Measurements from ENCODE around the gene KRT71.
"Not testable (repeated sequence)": the region's sequence is repeated elsewhere in the genome, so short reads cannot be mapped to it uniquely, and the experiment has no call there.

Gene KRT71

GRCh38 chr12:52552681-52553195, at the start of gene KRT71:
Gene KRT71, minus strand, starts transcription at chr12:52553145. Its CDS starts 68 bp downstream, at chr12:52553077.
- H3K4me3 Mint-ChIP-seq, result no peak within 1 kb of the TSS
- DNase-seq (ENCODE audit: low spot score), result no peak
- H3K27ac Mint-ChIP-seq, result no peak within 1 kb of the TSS
- H3K27me3 Mint-ChIP-seq (ENCODE audit: low read depth), result peaks cover 25% of the 10 kb centered on the region
- H3K36me3 Mint-ChIP-seq (ENCODE audit: low read depth), result no peaks in the 10 kb centered on the region
- no peaks in the 10 kb centered on the region for H3K9me3 Mint-ChIP-seq
- H3K4me1 Mint-ChIP-seq (ENCODE audit: low read depth), result no peaks in the 10 kb centered on the region

DNA sequence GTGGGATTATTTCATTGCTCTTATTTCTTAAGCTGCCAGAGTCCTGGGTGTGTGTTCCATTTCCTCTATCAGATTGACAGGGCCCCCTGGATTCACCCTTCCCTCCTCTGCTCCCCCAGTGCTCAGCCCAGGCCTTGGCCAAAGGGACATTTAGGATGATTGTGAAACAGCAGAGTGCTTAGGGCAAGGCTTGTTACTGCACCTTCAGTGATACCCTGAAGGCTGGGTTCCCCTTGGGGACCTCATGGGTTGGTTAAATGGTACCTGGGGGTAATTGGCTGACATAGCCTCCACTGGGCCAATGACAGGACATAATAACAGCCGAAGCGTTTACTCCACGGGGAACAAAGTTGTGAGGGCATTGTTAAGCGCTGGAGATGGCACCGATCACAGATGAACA, 49.6 kb upstream of the KRT71 start:
- DNase-seq (ENCODE audit: low spot score), result no peak
- H3K27me3 Mint-ChIP-seq (ENCODE audit: low read depth), result peaks cover 34% of the 10 kb centered on the region
- H3K4me1 Mint-ChIP-seq (ENCODE audit: low read depth), result peaks cover 16% of the 10 kb centered on the region
- H3K9me3 Mint-ChIP-seq, result no peaks in the 10 kb centered on the region
- no peak overlapping the region for H3K4me3 Mint-ChIP-seq
- H3K27ac Mint-ChIP-seq, result no peak overlapping the region
- no peaks in the 10 kb centered on the region for H3K36me3 Mint-ChIP-seq (ENCODE audit: low read depth)

- Mint-ChIP-seq H3K27me3 (ENCODE audit: low read depth) (peaks cover 38% of the 10 kb centered on the region), H3K36me3 (ENCODE audit: low read depth) (no peaks in the 10 kb centered on the region), H3K4me1 (ENCODE audit: low read depth) (peaks cover 14% of the 10 kb centered on the region)
Observed at GRCh38 chr12:52601671-52602070, 48.7 kb upstream of the KRT71 start.

DNA sequence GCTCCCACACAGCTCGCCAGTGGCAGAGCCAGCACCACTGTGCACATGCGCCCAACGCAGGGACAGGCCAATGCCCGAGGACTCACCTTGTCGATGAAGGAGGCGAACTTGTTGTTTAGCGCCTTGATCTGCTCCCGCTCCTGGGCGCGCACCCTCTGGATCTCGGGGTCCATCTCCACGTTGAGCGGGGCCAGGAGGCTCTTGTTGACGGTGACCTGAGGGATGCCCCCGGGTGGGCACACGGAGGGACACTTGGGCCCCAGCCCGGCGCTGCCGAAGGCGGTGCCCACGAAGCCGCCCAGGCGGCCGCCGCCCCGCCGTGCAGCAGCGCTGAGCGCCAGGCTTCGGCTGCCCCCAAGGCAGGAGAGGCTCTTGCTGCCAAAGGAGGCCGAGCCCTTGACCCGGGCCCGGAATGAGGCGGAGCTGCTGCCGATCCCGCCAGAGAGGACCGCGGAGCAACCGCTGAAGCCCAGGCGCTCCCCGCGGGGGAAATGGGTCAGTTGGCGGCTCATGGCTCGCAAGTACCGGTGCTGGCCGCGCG, 48.1 kb upstream of the KRT71 start, which contains the start of gene KRT72:
TSS of gene KRT72 (minus strand) at position 523 of the 541 bp plus-strand sequence. CDS start at position 512, 11 bp downstream.
- Mint-ChIP-seq H3K27me3 (ENCODE audit: low read depth) (peaks cover 40% of the 10 kb centered on the region), H3K9me3 (no peaks in the 10 kb centered on the region), H3K36me3 (ENCODE audit: low read depth) (no peaks in the 10 kb centered on the region), H3K27ac (no peak within 1 kb of the TSS), H3K4me3 (no peak within 1 kb of the TSS), H3K4me1 (ENCODE audit: low read depth) (peaks cover 14% of the 10 kb centered on the region)
- DNase-seq (ENCODE audit: low spot score), result no peak

More at GRCh38 chr12:52601671-52602070, 48.7 kb upstream of the KRT71 start:
- no peak for DNase-seq (ENCODE audit: low spot score)
- Mint-ChIP-seq H3K4me3 (no peak overlapping the region), H3K9me3 (no peaks in the 10 kb centered on the region), H3K27ac (no peak overlapping the region)

DNA sequence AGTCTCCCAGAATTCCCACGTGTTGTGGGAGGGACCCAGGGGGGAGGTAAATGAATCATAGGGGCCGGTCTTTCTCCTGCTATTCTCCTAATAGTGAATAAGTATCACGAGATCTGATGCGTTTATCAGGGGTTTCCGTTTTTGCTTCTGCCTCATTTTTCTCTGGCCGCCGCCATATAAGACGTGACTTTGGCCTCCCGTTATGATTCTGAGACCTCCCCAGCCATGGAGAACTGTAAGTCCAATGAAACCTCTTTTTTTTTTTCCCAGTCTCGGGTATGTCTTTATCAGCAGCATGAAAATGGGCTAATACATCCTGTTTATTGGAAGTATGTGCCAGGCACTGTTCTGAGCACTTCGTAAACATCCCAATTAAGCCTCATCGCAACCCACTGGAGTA, 47.5 kb upstream of the KRT71 start:
- Mint-ChIP-seq H3K36me3 (ENCODE audit: low read depth) (no peaks in the 10 kb centered on the region), H3K9me3 (no peaks in the 10 kb centered on the region), H3K27me3 (ENCODE audit: low read depth) (peaks cover 45% of the 10 kb centered on the region), H3K27ac (no peak overlapping the region), H3K4me3 (no peak overlapping the region), H3K4me1 (ENCODE audit: low read depth) (peaks cover 10% of the 10 kb centered on the region)
- DNase-seq (ENCODE audit: low spot score), result no peak

DNA sequence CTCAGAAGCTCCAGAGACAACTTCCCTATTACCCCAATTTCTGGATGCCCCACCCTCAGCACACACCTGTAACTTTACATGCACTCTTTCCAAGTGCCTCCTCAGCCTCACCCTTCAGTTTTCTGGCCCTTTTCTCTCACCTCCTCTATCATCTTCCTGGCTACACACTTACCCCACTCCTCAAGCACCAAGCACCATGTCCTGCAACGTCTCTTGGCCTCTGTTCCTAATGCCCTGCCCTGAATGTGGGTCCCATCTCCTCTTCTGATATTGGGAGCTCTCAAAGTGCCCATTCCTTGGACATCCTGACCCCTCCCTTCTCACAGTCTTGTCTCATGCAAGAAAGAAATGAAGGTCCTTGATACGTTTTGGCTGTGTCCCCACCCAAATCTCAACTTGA, 47.1 kb upstream of the KRT71 start:
- Mint-ChIP-seq H3K9me3 (no peaks in the 10 kb centered on the region), H3K27ac (no peak overlapping the region), H3K4me3 (no peak overlapping the region), H3K27me3 (ENCODE audit: low read depth) (peaks cover 46% of the 10 kb centered on the region), H3K36me3 (ENCODE audit: low read depth) (no peaks in the 10 kb centered on the region), H3K4me1 (ENCODE audit: low read depth) (peaks cover 7% of the 10 kb centered on the region)
- DNase-seq (ENCODE audit: low spot score), result no peak

- H3K27ac Mint-ChIP-seq, result no peak overlapping the region
- H3K27me3 Mint-ChIP-seq (ENCODE audit: low read depth), result peaks cover 45% of the 10 kb centered on the region
- H3K9me3 Mint-ChIP-seq, result no peaks in the 10 kb centered on the region
- no peak overlapping the region for H3K4me3 Mint-ChIP-seq
- no peaks in the 10 kb centered on the region for H3K36me3 Mint-ChIP-seq (ENCODE audit: low read depth)
- no peak for DNase-seq (ENCODE audit: low spot score)
- H3K4me1 Mint-ChIP-seq (ENCODE audit: low read depth), result peaks cover 2% of the 10 kb centered on the region
Observed at GRCh38 chr12:52598966-52599365, 46.0 kb upstream of the KRT71 start.

GRCh38 chr12:52594237-52594636, 41.3 kb upstream of the KRT71 start:
- not testable (repeated sequence) for H3K36me3 Mint-ChIP-seq (ENCODE audit: low read depth); H3K4me1 Mint-ChIP-seq (ENCODE audit: low read depth); DNase-seq (ENCODE audit: low spot score); H3K4me3 Mint-ChIP-seq; H3K27ac Mint-ChIP-seq; H3K9me3 Mint-ChIP-seq
- peaks cover 38% of the 10 kb centered on the region for H3K27me3 Mint-ChIP-seq (ENCODE audit: low read depth)

- no peak for DNase-seq (ENCODE audit: low spot score)
- Mint-ChIP-seq H3K27me3 (ENCODE audit: low read depth) (peaks cover 28% of the 10 kb centered on the region), H3K4me1 (ENCODE audit: low read depth) (peaks cover 8% of the 10 kb centered on the region), H3K9me3 (no peaks in the 10 kb centered on the region), H3K27ac (no peak overlapping the region), H3K4me3 (no peak overlapping the region), H3K36me3 (ENCODE audit: low read depth) (no peaks in the 10 kb centered on the region)
Observed at GRCh38 chr12:52591521-52591920, 38.6 kb upstream of the KRT71 start.

- Mint-ChIP-seq H3K27ac (no peak overlapping the region), H3K4me3 (no peak overlapping the region), H3K27me3 (ENCODE audit: low read depth) (peaks cover 20% of the 10 kb centered on the region), H3K36me3 (ENCODE audit: low read depth) (no peaks in the 10 kb centered on the region), H3K4me1 (ENCODE audit: low read depth) (peaks cover 22% of the 10 kb centered on the region), H3K9me3 (no peaks in the 10 kb centered on the region)
- DNase-seq (ENCODE audit: low spot score), result no peak
Observed at GRCh38 chr12:52590021-52590420, 37.1 kb upstream of the KRT71 start.

DNA sequence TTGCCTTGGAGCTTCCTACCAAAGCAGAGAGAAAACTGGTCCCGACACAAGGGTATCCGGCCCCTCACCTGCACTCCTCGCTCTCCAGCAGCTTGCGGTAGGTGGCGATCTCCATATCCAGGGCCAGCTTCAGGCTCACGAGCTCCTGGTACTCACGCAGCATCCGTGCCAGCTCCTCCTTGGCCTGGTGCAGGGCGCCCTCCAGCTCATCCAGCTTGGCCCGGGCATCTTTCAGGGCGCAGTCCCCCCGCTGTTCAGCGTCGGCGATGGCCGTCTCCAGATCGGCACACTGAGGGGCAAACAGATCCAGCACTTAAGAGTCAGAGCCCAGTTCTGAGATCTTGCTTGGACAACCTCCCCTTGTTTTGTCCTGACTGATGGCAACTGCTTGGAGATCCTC, 34.6 kb upstream of the KRT71 start:
- Mint-ChIP-seq H3K9me3 (no peaks in the 10 kb centered on the region), H3K27ac (no peak overlapping the region), H3K36me3 (ENCODE audit: low read depth) (no peaks in the 10 kb centered on the region), H3K4me1 (ENCODE audit: low read depth) (peaks cover 30% of the 10 kb centered on the region), H3K27me3 (ENCODE audit: low read depth) (peaks cover 19% of the 10 kb centered on the region), H3K4me3 (no peak overlapping the region)
- DNase-seq (ENCODE audit: low spot score), result no peak

DNA sequence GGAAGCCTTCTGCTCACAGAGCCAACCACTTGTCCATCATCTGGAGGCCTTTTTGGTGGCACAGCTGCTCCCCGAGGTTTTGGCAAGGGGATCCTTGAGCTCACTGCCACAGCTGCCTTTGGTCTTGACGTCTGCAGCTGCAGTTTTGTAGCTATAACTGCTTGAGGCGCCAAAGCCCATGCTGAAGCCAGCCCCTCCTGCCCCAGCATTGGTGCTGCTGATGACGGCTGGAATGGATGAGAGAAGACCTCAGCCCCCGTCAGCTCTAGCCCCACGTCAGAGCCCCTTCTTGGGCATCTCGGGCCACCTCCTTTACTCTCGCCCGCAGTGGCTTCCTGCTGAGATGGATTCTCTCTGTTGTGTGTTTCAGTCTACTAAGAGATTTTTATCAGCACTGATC, 33.0 kb upstream of the KRT71 start:
- Mint-ChIP-seq H3K9me3 (no peaks in the 10 kb centered on the region), H3K4me1 (ENCODE audit: low read depth) (peaks cover 30% of the 10 kb centered on the region), H3K4me3 (peak overlapping the region; percentile 19), H3K27me3 (ENCODE audit: low read depth) (peaks cover 13% of the 10 kb centered on the region), H3K36me3 (ENCODE audit: low read depth) (no peaks in the 10 kb centered on the region), H3K27ac (peak overlapping the region; percentile 46)
- peak; percentile 42 for DNase-seq (ENCODE audit: low spot score)

DNA sequence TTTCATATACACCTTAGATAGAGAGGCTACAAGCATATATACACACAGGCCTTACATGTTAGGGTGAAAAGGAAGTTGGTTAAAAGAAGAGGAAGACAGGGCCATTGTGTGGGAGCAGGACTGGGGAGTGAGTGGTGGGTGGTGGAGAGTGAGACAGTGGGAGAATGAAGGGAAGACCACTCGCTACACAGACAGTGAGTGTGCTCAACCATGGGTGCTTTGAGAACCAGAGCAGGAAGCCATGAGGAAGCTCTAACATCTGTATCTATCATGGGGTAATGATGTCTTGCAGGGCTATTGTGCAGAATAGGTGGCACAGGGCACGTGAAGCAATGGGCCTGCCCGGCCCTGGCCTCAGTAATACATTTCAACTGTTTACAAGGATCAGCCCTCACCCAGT, 32.1 kb upstream of the KRT71 start:
- peak overlapping the region; percentile 37 for H3K27ac Mint-ChIP-seq
- H3K36me3 Mint-ChIP-seq (ENCODE audit: low read depth), result no peaks in the 10 kb centered on the region
- no peak for DNase-seq (ENCODE audit: low spot score)
- peaks cover 33% of the 10 kb centered on the region for H3K4me1 Mint-ChIP-seq (ENCODE audit: low read depth)
- no peaks in the 10 kb centered on the region for H3K9me3 Mint-ChIP-seq
- peak overlapping the region; percentile 30 for H3K4me3 Mint-ChIP-seq
- H3K27me3 Mint-ChIP-seq (ENCODE audit: low read depth), result peaks cover 11% of the 10 kb centered on the region

GRCh38 chr12:52584156-52584682, 31.3 kb upstream of the KRT71 start:
- Mint-ChIP-seq H3K27me3 (ENCODE audit: low read depth) (peaks cover 8% of the 10 kb centered on the region), H3K4me1 (ENCODE audit: low read depth) (peaks cover 33% of the 10 kb centered on the region), H3K27ac (no peak overlapping the region), H3K9me3 (no peaks in the 10 kb centered on the region), H3K4me3 (no peak overlapping the region), H3K36me3 (ENCODE audit: low read depth) (no peaks in the 10 kb centered on the region)
- no peak for DNase-seq (ENCODE audit: low spot score)
